Panc1 (cell line): ENCODE results near the gene SLC35A2. TPM values are rescaled to one million over a fixed set of nuclear protein-coding genes. Genes with fewer than 3 reads are reported as not detected.

ENCODE experiments used
- ATAC-seq: fragments of 200-7000 bp; cut with Tn5 transposase; 2 replicates; pipeline ENCODE4 v1.9.1; 2020; ENCODE audit warnings: mild to moderate bottlenecking, moderate library complexity
- BruUV-seq: library from RNA; stranded (reverse); fragments of 400-500 nt; replicated peaks from 2 replicates; lab custom pipeline; 2021; lab: Mats Ljungman, UMichigan
- CTCF ChIA-PET: fragments of 300-600 bp; sonication (Branson Sonifier 250); formaldehyde crosslinking; loops from one replicate; lab custom pipeline; 2022; ENCODE audit warnings: antibody characterized with exemption; lab: Charles Lee
- POLR2A ChIA-PET: fragments of 300-600 bp; sonication (Branson Sonifier 250); formaldehyde crosslinking; loops from one replicate; lab custom pipeline; 2022; ENCODE audit warnings: antibody characterized with exemption; lab: Charles Lee
- DNase-seq: peaks from one replicate; pipeline ENCODE4 v3.0.0-alpha.2; 2010; ENCODE audit warnings: low read depth, low spot score
- H3K27ac ChIP-seq: 2 replicates; pipeline ENCODE4 v1.5.1; 2011; ENCODE audit warnings: mild to moderate bottlenecking, low read length, inconsistent platforms
- H3K27me3 ChIP-seq: fragments of 200-500 bp; sonication (Bioruptor generic); 2 replicates; pipeline ENCODE4 v1.6.0; 2014; ENCODE audit warnings: low read length, inconsistent platforms; ENCODE audit not compliant: control insufficient read depth, insufficient read depth
- H3K36me3 ChIP-seq: fragments of 200-500 bp; sonication (Bioruptor generic); 2 replicates; pipeline ENCODE4 v1.5.1; 2014; ENCODE audit warnings: inconsistent platforms, mild to moderate bottlenecking, low read length, moderate library complexity; ENCODE audit not compliant: control insufficient read depth, insufficient read depth
- H3K4me1 ChIP-seq: 2 replicates; pipeline ENCODE4 v1.5.1; 2011; ENCODE audit warnings: inconsistent platforms, mild to moderate bottlenecking, low read length, moderate library complexity; ENCODE audit not compliant: control insufficient read depth, insufficient read depth
- H3K4me3 ChIP-seq, 2 experiments: 2 replicates each; pipeline ENCODE4 v1.5.1; 2011 to 2012; ENCODE audit warnings: low read depth in 2 of 2, low read length in 2 of 2, mild to moderate bottlenecking in 2 of 2, inconsistent platforms in 1 of 2, moderate library complexity in 1 of 2
- H3K9me3 ChIP-seq: fragments of 200-500 bp; sonication (Bioruptor generic); 2 replicates; pipeline ENCODE4 v1.5.1; 2014; ENCODE audit warnings: low read depth, mild to moderate bottlenecking, inconsistent platforms, low read length, moderate library complexity; ENCODE audit not compliant: control insufficient read depth, insufficient read depth
- CTCF ChIP-seq: fragments of 450-650 bp; IDR thresholded peaks from 2 replicates; pipeline ENCODE4 v1.5.1; 2017; ENCODE audit warnings: mild to moderate bottlenecking
- POLR2AphosphoS5 ChIP-seq: IDR thresholded peaks from 2 replicates; pipeline ENCODE4 v1.6.1; 2012; ENCODE audit warnings: mild to moderate bottlenecking, low read depth, low read length, moderate library complexity
- REST ChIP-seq, 2 experiments: IDR thresholded peaks; 2 replicates each; pipeline ENCODE4 v1.6.1; 2011 to 2012; ENCODE audit warnings: low read depth in 2 of 2, control low read depth in 1 of 2, low read length in 1 of 2, mild to moderate bottlenecking in 1 of 2, moderate library complexity in 1 of 2; ENCODE audit not compliant: insufficient read depth in 1 of 2
- SIN3A ChIP-seq: IDR thresholded peaks from 2 replicates; pipeline ENCODE4 v1.6.1; 2012; ENCODE audit warnings: low read depth, mild to moderate bottlenecking, low read length, moderate library complexity, borderline replicate concordance; ENCODE audit not compliant: insufficient read depth
- TCF7L2 ChIP-seq: IDR thresholded peaks from 2 replicates; pipeline ENCODE4 v1.6.1; 2011; ENCODE audit warnings: mild to moderate bottlenecking, low read depth, low read length, inconsistent platforms
- in situ Hi-C: cut with HindIII; loops from 2 replicates; pipeline ENCODE4 v1.10.0; 2016; ENCODE audit warnings: low sequenced_read_pairs, low pct_unique_long_range_greater_than_20kb
- intact Hi-C: fragments of 100-400 bp; cut with micrococcal nuclease; formaldehyde crosslinking; loops from one replicate; pipeline ENCODE4 v1.10.0; 2022; ENCODE audit not compliant: unreplicated experiment
- total RNA-seq: library from RNA; stranded (reverse); gene quantifications from one replicate; pipeline ENCODE4 v1.2.1, GENCODE V29; 2021; ENCODE audit not compliant: unreplicated experiment

SLC35A2 gene
- total RNA-seq, 1 experiment from 2014 or later = 72.4 TPM

DNA sequence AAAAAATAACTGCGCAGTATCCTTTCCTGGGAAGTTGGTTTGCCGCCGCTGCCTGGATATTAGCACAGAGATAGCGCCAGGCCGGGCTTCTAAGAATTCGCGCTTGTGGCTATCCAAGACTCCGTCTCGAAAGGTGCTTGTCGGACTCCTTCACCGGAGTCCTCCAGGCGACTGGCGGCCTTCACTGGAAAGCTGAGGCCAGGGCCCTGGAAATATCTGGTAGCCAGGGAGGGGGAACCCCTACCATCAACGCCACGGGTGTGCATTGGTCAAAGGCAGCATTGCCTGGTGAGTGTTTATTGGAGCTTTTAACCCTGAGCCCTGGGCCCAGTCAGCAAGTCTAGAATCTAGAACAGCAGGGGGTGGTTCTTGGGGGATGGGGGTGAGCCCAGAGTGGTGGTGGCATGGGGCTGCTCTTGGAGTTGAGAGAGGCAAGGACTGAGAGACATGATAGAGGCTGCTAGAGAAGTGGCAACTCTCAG lies 8.0 kb upstream of the SLC35A2 start:
- no TSS peak for BruUV-seq
- Histone ChIP-seq H3K27ac (peak overlapping the region; percentile 72), H3K4me3 (peak overlapping the region; percentile 76 to 88), H3K36me3 (peaks cover 13% of the 10 kb centered on the region), H3K27me3 (no peaks in the 10 kb centered on the region), H3K4me1 (peaks cover 8% of the 10 kb centered on the region), H3K9me3 (no peaks in the 10 kb centered on the region)
- intact Hi-C loops (no loop called here), in situ Hi-C loops (no loop called here)
- CTCF ChIA-PET = interaction anchor here (0.6 kb wide), 1 partner anchor 43 kb away, joined by 3 read pairs; no protein-coding TSS in a partner anchor
- peak; percentile 38 for ATAC-seq
- POLR2A ChIA-PET = no interaction called here
- no peak for DNase-seq
- TF ChIP-seq SIN3A (0 out of 2 replicates have a peak, but pooled peaks have one; percentile 17), REST (IDR thresholded peaks at IDR 0.05; ENCODE audit: insufficient read depth in 1 of 2, low read depth in 2 of 2, low read length in 1 of 2) (no peak)

DNA sequence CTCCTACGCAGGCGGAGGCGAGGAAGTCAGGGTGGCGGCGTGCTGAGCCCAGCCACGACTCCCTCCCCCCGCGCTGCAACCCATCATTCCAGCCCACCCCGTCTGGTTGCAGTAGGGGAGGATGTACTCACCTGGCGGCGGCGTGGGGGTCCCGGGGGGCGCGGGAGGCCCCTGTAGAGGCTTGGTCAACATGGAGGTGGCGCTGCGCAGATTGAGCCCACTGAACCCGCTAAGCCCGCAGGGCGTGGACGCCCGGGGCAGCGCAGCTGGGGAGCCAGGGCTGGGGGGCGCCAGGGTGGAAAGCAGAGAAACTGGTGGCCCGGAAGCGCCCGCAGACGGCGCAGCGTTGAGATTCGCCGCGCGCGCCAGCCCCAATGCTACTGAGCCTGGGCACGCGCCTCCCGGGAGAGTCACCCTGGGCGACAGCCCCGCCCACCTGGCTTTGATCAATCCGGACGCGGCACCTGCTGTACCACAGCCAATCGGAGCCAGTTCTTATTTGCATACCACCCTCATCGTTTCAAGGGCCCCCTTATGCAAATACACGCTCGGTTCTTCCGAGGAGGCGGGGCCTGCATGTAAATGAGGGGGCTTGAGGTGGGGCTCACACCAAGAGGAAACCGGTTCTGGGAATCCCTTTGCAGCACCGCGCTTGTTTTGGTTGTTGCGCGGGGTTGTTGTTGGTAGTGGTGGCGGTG lies 7.3 kb upstream of the SLC35A2 start, which contains the start of gene PIM2:
TSS of gene PIM2 (minus strand) at position 382 of the 698 bp plus-strand sequence. CDS start at position 192, 190 bp downstream.
- in situ Hi-C loops = no loop called here
- POLR2A ChIA-PET = no interaction called here
- CTCF ChIA-PET = interaction anchor here (0.6 kb wide), 1 partner anchor 43 kb away, joined by 3 read pairs; no protein-coding TSS in a partner anchor
- H3K4me3 ChIP-seq = peak within 1 kb of the TSS; percentile 76 to 88
- no TSS peak for BruUV-seq
- intact Hi-C loops = no loop called here
- H3K27me3 ChIP-seq = no peaks in the 10 kb centered on the region
- H3K4me1 ChIP-seq = peaks cover 8% of the 10 kb centered on the region
- H3K9me3 ChIP-seq = no peaks in the 10 kb centered on the region
- ATAC-seq (peak; percentile 90), DNase-seq (no peak)
- H3K27ac ChIP-seq = peak within 1 kb of the TSS; percentile 94
- H3K36me3 ChIP-seq = peaks cover 13% of the 10 kb centered on the region
- TF ChIP-seq SIN3A (peak; percentile 63; the same call in 1 of the 2 replicates), POLR2AphosphoS5 (peak; percentile 96), REST (IDR thresholded peaks at IDR 0.05; ENCODE audit: insufficient read depth in 1 of 2, low read depth in 2 of 2, low read length in 1 of 2) (no peak), TCF7L2 (peak; percentile 71), CTCF (no peak)
